Liver (tissue), 3 donors: ENCODE results near the gene NOTO.

Experiments
- CTCF ChIP-seq: fragments of 150-350 bp; IDR thresholded peaks from 2 replicates; pipeline ENCODE4 v1.5.1; 2017; ENCODE audit warnings: improper control_type of control experiment, low read depth, low read length; ENCODE audit not compliant: missing input control
- JUND ChIP-seq, 2 donors: IDR thresholded peaks; 2 replicates each; pipeline ENCODE4 v1.6.1; 2016; ENCODE audit warnings: antibody characterized with exemption in 2 of 2
- donor health status: healthy.
- donor health status: healthy.

- TF ChIP-seq JUND (IDR thresholded peaks at IDR 0.05) = no peak
- no peak for TF ChIP-seq CTCF
Observed at GRCh38 chr2:73210696-73211095, 8.3 kb downstream of the NOTO start.
